Measurements from ENCODE around the gene MAP2K6.

Gene MAP2K6

GRCh38 chr17:69441179-69441578 lies 26.7 kb downstream of the MAP2K6 start:
- Histone ChIP-seq H3K27ac (ENCODE audit: low read length) (no peak overlapping the region), H3K9ac (ENCODE audit: low read depth, low read length) (no peak overlapping the region), H3K79me2 (ENCODE audit: insufficient read depth, low read length) (no peaks in the 10 kb centered on the region), H3K4me3 (ENCODE audit: low read depth in 1 of 2, low read length in 2 of 2) (no peak overlapping the region), H3K4me1 (ENCODE audit: insufficient read depth, low read length) (no peaks in the 10 kb centered on the region), H3K36me3 (ENCODE audit: insufficient read depth, low read length) (no peaks in the 10 kb centered on the region), H3K4me2 (ENCODE audit: insufficient read depth, low read length) (no peak overlapping the region), H2AFZ (ENCODE audit: low read depth, low read length) (no peak overlapping the region), H3K9me3 (ENCODE audit: insufficient read depth, low read length, severe bottlenecking) (no peaks in the 10 kb centered on the region), H3K27me3 (ENCODE audit: insufficient read depth, low read length, poor library complexity) (no peaks in the 10 kb centered on the region), H4K20me1 (ENCODE audit: insufficient read depth, low read length) (no peaks in the 10 kb centered on the region)
- TF ChIP-seq EZH2 (IDR thresholded peaks at IDR 0.05; ENCODE audit: borderline replicate concordance, low read depth, low read length, severe bottlenecking) (no peak), CTCF (IDR thresholded peaks at IDR 0.05; ENCODE audit: borderline replicate concordance, extremely low read depth, low read length, poor library complexity, severe bottlenecking) (no peak)
- ATAC-seq (ENCODE audit: insufficient read depth, low read depth) (no peak), DNase-seq (no peak)

GRCh38 chr17:69443138-69443537 lies 28.6 kb downstream of the MAP2K6 start:
- Histone ChIP-seq H3K79me2 (ENCODE audit: insufficient read depth, low read length) (no peaks in the 10 kb centered on the region), H2AFZ (ENCODE audit: low read depth, low read length) (no peak overlapping the region), H3K36me3 (ENCODE audit: insufficient read depth, low read length) (no peaks in the 10 kb centered on the region), H3K27ac (ENCODE audit: low read length) (no peak overlapping the region), H4K20me1 (ENCODE audit: insufficient read depth, low read length) (no peaks in the 10 kb centered on the region; the same call in 1 of the 2 replicates), H3K27me3 (ENCODE audit: insufficient read depth, low read length, poor library complexity) (no peaks in the 10 kb centered on the region), H3K4me2 (ENCODE audit: insufficient read depth, low read length) (no peak overlapping the region), H3K9ac (ENCODE audit: low read depth, low read length) (no peak overlapping the region), H3K9me3 (ENCODE audit: insufficient read depth, low read length, severe bottlenecking) (no peaks in the 10 kb centered on the region), H3K4me1 (ENCODE audit: insufficient read depth, low read length) (no peaks in the 10 kb centered on the region), H3K4me3 (ENCODE audit: low read depth in 1 of 2, low read length in 2 of 2) (no peak overlapping the region)
- no peak for ATAC-seq (ENCODE audit: insufficient read depth, low read depth)
- TF ChIP-seq CTCF (IDR thresholded peaks at IDR 0.05; ENCODE audit: borderline replicate concordance, extremely low read depth, low read length, poor library complexity, severe bottlenecking) (no peak), EZH2 (IDR thresholded peaks at IDR 0.05; ENCODE audit: borderline replicate concordance, low read depth, low read length, severe bottlenecking) (no peak)
- no peak for DNase-seq

- H4K20me1 ChIP-seq (ENCODE audit: insufficient read depth, low read length), result no peaks in the 10 kb centered on the region; the same call in 1 of the 2 replicates
- no peak overlapping the region for H3K27ac ChIP-seq (ENCODE audit: low read length)
- no peaks in the 10 kb centered on the region for H3K4me1 ChIP-seq (ENCODE audit: insufficient read depth, low read length)
- no peak overlapping the region for H2AFZ ChIP-seq (ENCODE audit: low read depth, low read length)
- ATAC-seq (ENCODE audit: insufficient read depth, low read depth) (no peak), DNase-seq (no peak)
- H3K9ac ChIP-seq (ENCODE audit: low read depth, low read length), result no peak overlapping the region
- H3K27me3 ChIP-seq (ENCODE audit: insufficient read depth, low read length, poor library complexity), result no peaks in the 10 kb centered on the region
- no peaks in the 10 kb centered on the region for H3K79me2 ChIP-seq (ENCODE audit: insufficient read depth, low read length)
- H3K4me2 ChIP-seq (ENCODE audit: insufficient read depth, low read length), result no peak overlapping the region
- no peaks in the 10 kb centered on the region for H3K36me3 ChIP-seq (ENCODE audit: insufficient read depth, low read length)
- H3K9me3 ChIP-seq (ENCODE audit: insufficient read depth, low read length, severe bottlenecking), result no peaks in the 10 kb centered on the region
- H3K4me3 ChIP-seq (ENCODE audit: low read depth in 1 of 2, low read length in 2 of 2), result no peak overlapping the region
- TF ChIP-seq CTCF (IDR thresholded peaks at IDR 0.05; ENCODE audit: borderline replicate concordance, extremely low read depth, low read length, poor library complexity, severe bottlenecking) (no peak), EZH2 (IDR thresholded peaks at IDR 0.05; ENCODE audit: borderline replicate concordance, low read depth, low read length, severe bottlenecking) (no peak)
Measured at GRCh38 chr17:69444023-69444422, 29.5 kb downstream of the MAP2K6 start.

- TF ChIP-seq CTCF (IDR thresholded peaks at IDR 0.05; ENCODE audit: borderline replicate concordance, extremely low read depth, low read length, poor library complexity, severe bottlenecking) (no peak), EZH2 (IDR thresholded peaks at IDR 0.05; ENCODE audit: borderline replicate concordance, low read depth, low read length, severe bottlenecking) (no peak)
- Histone ChIP-seq H2AFZ (ENCODE audit: low read depth, low read length) (no peak overlapping the region), H3K79me2 (ENCODE audit: insufficient read depth, low read length) (no peaks in the 10 kb centered on the region), H3K9me3 (ENCODE audit: insufficient read depth, low read length, severe bottlenecking) (no peaks in the 10 kb centered on the region), H3K4me3 (ENCODE audit: low read depth in 1 of 2, low read length in 2 of 2) (no peak overlapping the region), H3K27ac (ENCODE audit: low read length) (no peak overlapping the region), H4K20me1 (ENCODE audit: insufficient read depth, low read length) (no peaks in the 10 kb centered on the region; the same call in 1 of the 2 replicates), H3K4me2 (ENCODE audit: insufficient read depth, low read length) (no peak overlapping the region), H3K36me3 (ENCODE audit: insufficient read depth, low read length) (no peaks in the 10 kb centered on the region), H3K9ac (ENCODE audit: low read depth, low read length) (no peak overlapping the region), H3K27me3 (ENCODE audit: insufficient read depth, low read length, poor library complexity) (no peaks in the 10 kb centered on the region), H3K4me1 (ENCODE audit: insufficient read depth, low read length) (no peaks in the 10 kb centered on the region)
- no peak for DNase-seq
- no peak for ATAC-seq (ENCODE audit: insufficient read depth, low read depth)
Measured at GRCh38 chr17:69445132-69445531, 30.6 kb downstream of the MAP2K6 start.
